Activated naive CD8-positive, alpha-beta T cell treated with anti-CD3 and anti-CD28 coated beads, Interleukin-2, amount 10 ng/mL, durations not matched to agents 7 days and 5 days (primary cell): ENCODE data around the gene RCHY1. TPM values are rescaled to one million over a fixed set of nuclear protein-coding genes. Genes with fewer than 3 reads are reported as not detected.
"Not testable (repeated sequence)": the region's sequence is repeated elsewhere in the genome, so short reads cannot be mapped to it uniquely, and the experiment has no call there.

ENCODE experiments used
- ATAC-seq: fragments of 150-1000 bp; cut with Tn5 transposase; one replicate; pipeline ENCODE4 v1.10.0; 2021; ENCODE audit warnings: low read depth, moderate library complexity
- POLR2A ChIA-PET: fragments of 350-600 bp; sonication (Branson Sonifier 250); formaldehyde crosslinking; loops from one replicate; lab custom pipeline; 2021; ENCODE audit warnings: antibody characterized with exemption; lab: Charles Lee
- DNase-seq: peaks from one replicate; pipeline ENCODE4 v3.0.0; 2021
- H3K27ac Mint-ChIP-seq: one replicate; pipeline ENCODE4 v1.8.0; 2022; ENCODE audit warnings: mild to moderate bottlenecking, mixed read lengths
- H3K27me3 Mint-ChIP-seq: one replicate; pipeline ENCODE4 v1.8.0; 2022; ENCODE audit warnings: mild to moderate bottlenecking, moderate library complexity, mixed read lengths
- H3K36me3 Mint-ChIP-seq: one replicate; pipeline ENCODE4 v1.8.0; 2021; ENCODE audit warnings: mild to moderate bottlenecking, mixed read lengths
- H3K4me1 Mint-ChIP-seq: one replicate; pipeline ENCODE4 v1.8.0; 2021; ENCODE audit warnings: mixed read lengths
- H3K4me3 Mint-ChIP-seq: one replicate; pipeline ENCODE4 v1.8.0; 2022; ENCODE audit warnings: mild to moderate bottlenecking, moderate library complexity, mixed read lengths
- H3K9me3 Mint-ChIP-seq: one replicate; pipeline ENCODE4 v1.8.0; 2021; ENCODE audit warnings: mixed read lengths
- total RNA-seq, 2 experiments: library from RNA; stranded (reverse); gene quantifications; one replicate each; pipeline ENCODE4 v1.2.3, GENCODE V29; 2021

The RCHY1 gene
- 10 to 100 TPM; 27.4 to 29.2 TPM for total RNA-seq

DNA sequence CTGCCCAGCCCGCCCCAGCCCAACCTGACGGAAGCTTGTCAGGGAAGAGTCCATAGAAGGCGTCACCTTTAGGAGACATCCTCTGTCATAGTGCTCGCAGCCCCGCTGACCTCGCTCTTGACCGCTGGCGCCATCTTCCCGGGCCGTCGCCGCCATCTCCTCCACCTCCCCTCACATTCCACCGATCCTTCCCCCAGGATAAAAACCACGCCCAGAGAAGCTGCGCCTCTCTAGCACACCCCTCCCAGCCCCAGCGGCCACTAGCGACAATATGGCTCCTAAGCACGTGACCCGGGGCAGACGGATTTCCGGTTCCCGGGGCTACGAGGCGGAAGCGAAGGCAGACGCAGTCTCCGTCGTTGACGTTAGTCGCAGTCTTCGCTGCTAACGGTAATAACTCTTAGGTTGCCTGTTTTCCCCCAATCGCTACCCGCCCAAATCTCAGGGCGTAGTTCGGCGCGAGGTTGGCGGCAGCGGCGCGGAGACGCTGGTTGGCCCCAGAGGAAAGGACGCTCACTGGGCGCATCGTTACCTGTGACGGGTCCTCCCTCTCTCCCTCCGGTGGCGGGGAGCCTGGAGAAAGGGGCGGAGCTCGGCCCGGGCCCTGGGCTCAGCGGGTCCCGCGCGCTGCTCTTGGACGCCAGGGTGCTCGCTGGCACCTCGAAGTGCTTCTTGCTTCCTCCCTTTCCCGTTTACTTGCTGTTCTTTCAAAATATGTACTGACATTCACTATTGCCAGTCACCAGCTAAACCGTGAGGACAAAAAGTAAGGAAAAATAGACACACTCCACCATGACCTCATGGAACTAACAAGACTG, at the start of gene RCHY1, which contains the start of gene THAP6:
Gene RCHY1, minus strand, starts transcription at position 273 of the 818 bp plus-strand sequence. Its CDS starts 117 bp downstream, at position 156.
Gene THAP6, plus strand, starts transcription at position 343 of the 818 bp plus-strand sequence. CDS start 980 bp downstream, outside the sequence.
- Mint-ChIP-seq H3K4me1 (peaks cover 28% of the 10 kb centered on the region), H3K27ac (peak within 1 kb of the TSS; percentile 99), H3K4me3 (no peak within 1 kb of the TSS), H3K36me3 (peaks cover 29% of the 10 kb centered on the region), H3K27me3 (no peaks in the 10 kb centered on the region), H3K9me3 (peaks cover 2% of the 10 kb centered on the region)
- POLR2A ChIA-PET = interaction anchor here (1.0 to 4.0 kb wide), 8 partner anchors 9 to 426 kb away, joined by 3 to 30 read pairs (median 4); partner anchors contain the start of genes NAAA and USO1
- ATAC-seq (peak; percentile 90), DNase-seq (peak; percentile 92)

DNA sequence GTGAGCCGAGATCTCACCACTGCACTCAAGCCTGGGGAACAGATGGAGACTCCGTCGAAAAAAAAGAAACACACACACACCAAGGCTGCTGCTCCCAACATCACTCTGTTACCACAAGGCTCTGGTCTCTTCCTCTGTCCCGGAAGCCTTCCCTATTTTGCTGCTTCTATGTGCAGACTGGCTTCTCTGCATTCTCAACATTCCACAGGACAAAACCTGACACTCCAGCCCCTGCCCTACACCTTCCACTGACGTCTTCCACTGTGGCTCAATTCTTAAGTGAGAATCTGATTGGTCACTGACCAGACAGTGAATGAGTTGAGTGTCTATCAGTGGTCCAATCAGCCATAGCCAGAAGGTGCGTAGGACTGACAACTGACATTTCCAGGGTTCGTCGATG, 47.6 kb upstream of the RCHY1 start:
- Mint-ChIP-seq H3K27ac (no peak overlapping the region), H3K36me3 (no peaks in the 10 kb centered on the region), H3K4me3 (no peak overlapping the region), H3K4me1 (peaks cover 4% of the 10 kb centered on the region), H3K27me3 (peaks cover 20% of the 10 kb centered on the region), H3K9me3 (no peaks in the 10 kb centered on the region)
- ATAC-seq (no peak), DNase-seq (no peak)
- POLR2A ChIA-PET = no interaction called here

DNA sequence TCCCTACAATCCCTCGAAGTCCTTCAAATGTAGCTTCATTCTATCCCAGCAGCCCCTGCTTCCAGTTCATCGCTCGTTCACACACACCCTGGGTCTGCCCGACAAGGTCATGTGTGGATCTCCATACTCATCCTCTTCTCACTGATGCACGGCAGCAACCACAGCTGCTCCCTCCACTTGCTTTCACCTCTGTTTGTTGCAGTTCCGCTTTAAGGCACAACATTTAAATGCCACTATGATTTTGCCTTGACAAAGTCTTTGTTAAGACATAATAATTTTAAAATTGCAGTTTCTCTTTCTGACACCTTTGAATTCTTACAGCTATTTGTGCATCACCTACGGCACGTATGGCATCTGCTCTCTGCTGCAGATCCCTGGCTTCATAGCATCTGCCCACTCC, 43.5 kb upstream of the RCHY1 start:
- H3K36me3 Mint-ChIP-seq = no peaks in the 10 kb centered on the region
- H3K4me3 Mint-ChIP-seq = no peak overlapping the region
- peaks cover 14% of the 10 kb centered on the region for H3K27me3 Mint-ChIP-seq
- DNase-seq = no peak
- POLR2A ChIA-PET = no interaction called here
- H3K9me3 Mint-ChIP-seq = no peaks in the 10 kb centered on the region
- peaks cover 2% of the 10 kb centered on the region for H3K4me1 Mint-ChIP-seq
- H3K27ac Mint-ChIP-seq = no peak overlapping the region
- no peak for ATAC-seq

DNA sequence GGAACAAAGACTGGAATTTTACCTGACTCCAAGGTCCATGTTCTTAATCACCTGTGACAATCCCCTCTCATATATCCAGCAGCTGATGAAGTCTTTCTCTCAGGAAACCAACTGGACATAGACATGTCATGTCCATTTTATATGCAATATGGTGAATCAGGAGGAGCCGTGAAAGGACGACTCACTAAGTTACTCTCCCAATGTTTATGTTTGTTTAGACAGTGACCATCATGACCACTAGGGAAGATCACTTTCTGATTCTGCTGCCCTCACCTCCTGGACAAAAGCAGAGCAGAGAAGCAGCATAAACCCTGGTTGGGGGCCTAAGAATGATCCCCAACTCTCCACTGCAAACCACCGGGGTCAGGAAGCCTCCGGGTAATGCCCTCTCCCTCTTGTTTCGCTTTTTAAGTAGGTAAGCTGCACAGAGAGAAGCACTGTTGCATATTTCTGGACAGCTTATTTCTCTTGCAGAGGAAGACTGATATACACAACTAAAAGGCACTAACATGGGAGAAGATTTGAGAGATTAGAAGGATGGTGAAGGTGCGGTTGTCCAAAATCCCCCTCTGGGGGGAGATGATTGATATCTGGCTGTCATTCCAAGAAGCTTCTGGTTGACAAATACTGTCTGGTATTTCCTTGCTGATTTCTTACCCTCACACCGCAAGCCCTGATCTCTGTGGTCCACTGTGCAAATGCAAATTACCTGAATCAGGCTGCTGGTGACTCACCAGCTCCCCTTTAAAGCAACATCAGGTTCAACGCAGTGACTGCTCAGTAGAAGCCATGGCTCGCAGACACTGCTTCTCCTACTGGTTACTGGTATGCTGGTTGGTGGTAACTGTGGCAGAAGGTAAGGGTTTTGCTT, 41.3 kb upstream of the RCHY1 start, which contains the start of gene ODAPH:
Gene ODAPH, plus strand, starts transcription at position 773 of the 871 bp plus-strand sequence. Its CDS starts 17 bp downstream, at position 790.
- ATAC-seq (no peak), DNase-seq (no peak)
- Mint-ChIP-seq H3K27me3 (peaks cover 14% of the 10 kb centered on the region), H3K4me3 (no peak within 1 kb of the TSS), H3K4me1 (peaks cover 2% of the 10 kb centered on the region), H3K9me3 (no peaks in the 10 kb centered on the region), H3K27ac (no peak within 1 kb of the TSS), H3K36me3 (no peaks in the 10 kb centered on the region)
- POLR2A ChIA-PET = no interaction called here

DNA sequence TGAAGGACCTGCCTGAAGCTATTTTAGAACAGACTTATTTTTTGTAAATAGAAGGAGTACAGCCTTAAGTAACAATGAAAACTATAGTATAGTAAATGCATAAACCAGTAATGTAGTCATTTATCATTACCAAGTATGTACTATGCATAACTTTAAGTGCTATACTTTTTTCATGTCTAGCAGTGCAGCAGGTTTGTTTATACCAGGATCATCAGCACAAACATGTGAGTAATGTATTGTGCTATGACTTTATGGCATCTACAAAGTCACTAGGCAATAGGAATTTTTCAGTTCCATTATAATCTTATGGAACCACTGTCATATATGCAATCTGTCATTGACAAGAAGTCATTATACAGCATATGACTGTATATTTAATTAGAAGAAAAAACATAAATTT, 38.2 kb upstream of the RCHY1 start:
- POLR2A ChIA-PET = no interaction called here

DNA sequence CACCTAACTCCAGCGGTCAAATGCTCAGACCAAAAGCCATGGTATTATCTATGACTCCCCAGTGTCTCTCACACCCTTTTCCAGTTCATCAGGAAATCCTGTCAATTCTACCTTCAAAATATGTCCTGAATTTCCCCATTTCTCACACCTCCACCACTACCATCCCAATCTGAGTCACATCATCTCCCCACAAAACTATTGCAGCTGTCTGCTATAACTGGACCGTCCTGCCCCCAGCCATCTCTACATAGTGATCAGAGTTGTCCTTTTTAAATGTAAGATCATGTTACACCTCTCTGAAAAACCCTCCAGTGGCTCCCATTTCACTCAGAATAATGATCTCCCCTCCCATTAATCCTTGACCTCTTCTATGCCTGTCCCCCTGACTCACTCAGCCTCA, 34.8 kb upstream of the RCHY1 start:
- H3K36me3 Mint-ChIP-seq = no peaks in the 10 kb centered on the region
- no peak overlapping the region for H3K4me3 Mint-ChIP-seq
- H3K27me3 Mint-ChIP-seq = no peaks in the 10 kb centered on the region
- POLR2A ChIA-PET = no interaction called here
- ATAC-seq (no peak), DNase-seq (no peak)
- H3K4me1 Mint-ChIP-seq = no peaks in the 10 kb centered on the region
- no peak overlapping the region for H3K27ac Mint-ChIP-seq
- no peaks in the 10 kb centered on the region for H3K9me3 Mint-ChIP-seq

More for the DNA sequence above, 38.2 kb upstream of the RCHY1 start:
- peaks cover 5% of the 10 kb centered on the region for H3K27me3 Mint-ChIP-seq
- DNase-seq = no peak
- no peaks in the 10 kb centered on the region for H3K9me3 Mint-ChIP-seq
- no peak overlapping the region for H3K27ac Mint-ChIP-seq
- no peak for ATAC-seq
- H3K4me1 Mint-ChIP-seq = peaks cover 2% of the 10 kb centered on the region
- H3K4me3 Mint-ChIP-seq = no peak overlapping the region
- H3K36me3 Mint-ChIP-seq = no peaks in the 10 kb centered on the region

DNA sequence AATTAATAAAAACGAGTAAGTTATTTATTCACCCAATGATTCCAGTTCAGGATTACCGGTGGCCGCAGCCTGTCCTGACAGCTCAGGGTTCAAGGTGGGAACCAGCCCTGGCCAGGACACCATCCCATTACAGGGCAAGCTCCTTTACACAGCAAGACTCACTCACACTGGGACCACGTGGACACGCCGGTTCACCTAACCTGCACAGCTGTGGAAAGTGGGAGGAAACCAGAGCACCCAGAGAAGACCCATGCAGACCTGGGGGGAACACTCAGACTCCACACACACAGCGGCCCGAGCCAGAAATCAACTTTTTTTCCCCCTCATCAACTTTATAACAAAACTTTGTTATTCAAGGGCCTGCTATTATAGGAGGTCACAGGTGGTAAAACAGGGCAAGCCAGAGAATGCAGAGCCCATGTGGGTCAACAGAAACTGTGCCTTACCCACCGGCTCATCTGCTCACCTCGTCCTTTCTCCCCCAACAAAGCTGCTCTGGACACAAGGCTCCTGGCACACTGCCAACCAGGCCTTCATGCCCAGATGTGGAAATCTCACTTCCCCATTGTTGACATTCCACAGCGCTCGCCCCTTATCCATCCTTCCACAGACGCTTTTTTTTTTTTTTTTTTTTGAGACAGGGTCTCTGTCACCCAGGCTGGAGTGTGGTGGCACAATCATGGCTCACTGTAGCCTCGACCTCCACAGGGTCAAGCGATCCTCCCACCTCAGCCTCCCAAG, 33.6 kb upstream of the RCHY1 start:
- H3K27me3 Mint-ChIP-seq = no peaks in the 10 kb centered on the region
- no peak overlapping the region for H3K27ac Mint-ChIP-seq
- H3K36me3 Mint-ChIP-seq = no peaks in the 10 kb centered on the region
- ATAC-seq = no peak
- H3K9me3 Mint-ChIP-seq = no peaks in the 10 kb centered on the region
- DNase-seq = no peak
- no peak overlapping the region for H3K4me3 Mint-ChIP-seq
- no peaks in the 10 kb centered on the region for H3K4me1 Mint-ChIP-seq
- POLR2A ChIA-PET = no interaction called here

DNA sequence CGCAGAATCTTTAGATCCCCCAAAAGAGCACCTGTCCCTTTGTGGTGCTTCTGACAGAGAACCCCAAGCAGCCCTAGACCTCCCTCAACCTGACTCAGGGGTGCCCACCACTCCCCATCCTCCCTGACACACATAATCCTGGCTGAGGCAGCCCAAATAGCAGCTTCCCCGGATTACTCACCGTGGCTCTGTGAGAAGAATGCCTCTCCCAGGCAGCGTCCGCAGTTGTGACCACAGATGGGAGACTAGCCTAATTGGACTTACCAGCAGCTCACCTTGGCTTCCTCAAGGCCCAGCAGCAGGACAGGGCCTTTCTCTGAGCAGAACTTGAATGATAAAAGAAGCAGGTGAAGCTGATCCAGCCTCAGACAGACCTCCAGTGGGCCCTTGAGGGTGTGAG, 31.3 kb upstream of the RCHY1 start:
- no peaks in the 10 kb centered on the region for H3K4me1 Mint-ChIP-seq
- no peaks in the 10 kb centered on the region for H3K9me3 Mint-ChIP-seq
- H3K4me3 Mint-ChIP-seq = no peak overlapping the region
- H3K27ac Mint-ChIP-seq = no peak overlapping the region
- POLR2A ChIA-PET = no interaction called here
- ATAC-seq (no peak), DNase-seq (no peak)
- H3K36me3 Mint-ChIP-seq = no peaks in the 10 kb centered on the region
- no peaks in the 10 kb centered on the region for H3K27me3 Mint-ChIP-seq

DNA sequence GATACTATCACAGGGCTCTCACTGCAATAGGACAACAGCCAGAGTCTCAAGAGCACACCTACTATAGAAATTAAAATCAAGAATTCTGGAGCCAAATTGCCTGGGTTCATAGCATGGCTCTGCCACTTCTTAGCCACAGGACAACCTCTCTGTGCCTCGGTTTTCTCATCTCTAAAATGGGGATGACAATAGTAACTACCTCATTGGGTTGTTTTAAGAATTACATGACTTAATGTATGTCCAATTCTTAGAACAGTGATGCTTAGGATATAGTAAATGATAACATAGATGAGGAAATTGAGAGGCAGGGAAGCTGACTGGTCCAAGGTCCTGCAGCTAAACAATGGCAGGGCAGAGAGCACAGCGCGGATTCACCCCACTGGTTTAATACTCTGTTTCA, 30.7 kb upstream of the RCHY1 start:
- H3K27ac Mint-ChIP-seq = no peak overlapping the region
- no peaks in the 10 kb centered on the region for H3K36me3 Mint-ChIP-seq
- POLR2A ChIA-PET = no interaction called here
- H3K4me3 Mint-ChIP-seq = no peak overlapping the region
- H3K27me3 Mint-ChIP-seq = no peaks in the 10 kb centered on the region
- DNase-seq = no peak
- no peaks in the 10 kb centered on the region for H3K9me3 Mint-ChIP-seq
- no peak for ATAC-seq
- H3K4me1 Mint-ChIP-seq = no peaks in the 10 kb centered on the region

DNA sequence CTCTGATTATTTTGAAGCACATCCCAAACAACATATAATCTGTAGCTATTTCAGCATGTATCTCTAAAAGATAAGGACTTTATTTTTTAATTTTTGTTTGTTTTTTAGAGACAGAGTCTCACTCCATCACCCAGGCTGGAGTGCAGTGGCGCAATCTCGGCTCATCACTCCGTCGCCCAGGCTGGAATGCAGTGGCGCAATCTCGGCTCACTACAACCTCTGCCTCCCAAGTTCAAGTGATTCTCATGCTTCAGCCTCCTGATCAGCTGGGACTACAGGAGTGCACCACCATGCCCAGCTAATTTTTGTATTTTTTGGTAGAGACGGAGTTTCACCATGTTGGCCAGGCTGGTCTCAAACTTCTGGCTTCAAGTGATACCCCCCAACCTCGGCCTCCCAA, 30.0 kb upstream of the RCHY1 start:
- ATAC-seq, H3K4me1 Mint-ChIP-seq, H3K9me3 Mint-ChIP-seq, DNase-seq, H3K36me3 Mint-ChIP-seq, H3K27ac Mint-ChIP-seq, H3K27me3 Mint-ChIP-seq, POLR2A ChIA-PET, H3K4me3 Mint-ChIP-seq: not testable (repeated sequence)

DNA sequence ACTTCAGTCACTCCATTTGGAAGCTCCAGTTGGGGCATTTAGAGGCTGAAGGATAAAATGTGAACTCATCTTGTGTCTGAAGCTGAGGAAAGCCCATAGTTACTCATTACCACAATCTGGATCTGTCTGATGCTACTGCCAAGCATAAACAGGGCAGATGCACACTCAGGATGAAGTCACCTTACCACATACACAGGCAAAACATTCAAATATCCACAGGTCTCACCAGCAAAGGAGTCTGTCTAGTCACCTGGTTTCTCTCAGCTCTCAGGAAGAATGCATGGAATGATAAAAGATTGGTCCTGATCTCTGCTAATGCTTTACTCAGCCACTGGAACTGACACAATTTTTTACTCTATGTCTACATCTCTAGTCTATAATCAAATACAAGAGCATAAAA, 28.6 kb upstream of the RCHY1 start:
- Mint-ChIP-seq H3K4me1 (no peaks in the 10 kb centered on the region), H3K4me3 (no peak overlapping the region), H3K27ac (no peak overlapping the region), H3K27me3 (no peaks in the 10 kb centered on the region), H3K36me3 (no peaks in the 10 kb centered on the region), H3K9me3 (no peaks in the 10 kb centered on the region)
- no peak for DNase-seq
- ATAC-seq = no peak
- POLR2A ChIA-PET = interaction anchor here (1.1 kb wide), 1 partner anchor 28 kb away, joined by 3 read pairs; the partner anchor contains the start of genes RCHY1 and THAP6

DNA sequence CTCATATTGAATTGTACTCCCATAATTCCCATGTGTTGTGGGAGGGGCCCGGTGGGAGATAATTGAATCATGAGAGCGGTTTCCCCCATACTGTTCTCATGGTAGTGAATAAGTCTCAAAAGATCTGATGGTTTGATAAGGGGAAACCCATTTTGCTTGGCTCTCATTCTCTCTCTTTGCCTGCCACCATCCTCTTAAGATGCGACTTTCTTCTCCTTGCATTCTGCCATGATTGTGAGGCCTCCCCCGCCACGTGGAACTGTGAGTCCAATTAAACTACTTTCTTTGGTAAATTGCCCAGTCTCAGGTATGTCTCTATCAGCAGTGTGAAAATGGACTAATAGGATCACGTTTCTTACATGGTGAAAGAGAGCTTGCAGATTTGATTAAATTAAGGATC, 23.1 kb upstream of the RCHY1 start:
- H3K27me3 Mint-ChIP-seq, H3K27ac Mint-ChIP-seq, DNase-seq, ATAC-seq, H3K4me1 Mint-ChIP-seq, H3K4me3 Mint-ChIP-seq, POLR2A ChIA-PET: not testable (repeated sequence)
- Mint-ChIP-seq H3K36me3 (peaks cover 15% of the 10 kb centered on the region), H3K9me3 (peaks cover 11% of the 10 kb centered on the region)

DNA sequence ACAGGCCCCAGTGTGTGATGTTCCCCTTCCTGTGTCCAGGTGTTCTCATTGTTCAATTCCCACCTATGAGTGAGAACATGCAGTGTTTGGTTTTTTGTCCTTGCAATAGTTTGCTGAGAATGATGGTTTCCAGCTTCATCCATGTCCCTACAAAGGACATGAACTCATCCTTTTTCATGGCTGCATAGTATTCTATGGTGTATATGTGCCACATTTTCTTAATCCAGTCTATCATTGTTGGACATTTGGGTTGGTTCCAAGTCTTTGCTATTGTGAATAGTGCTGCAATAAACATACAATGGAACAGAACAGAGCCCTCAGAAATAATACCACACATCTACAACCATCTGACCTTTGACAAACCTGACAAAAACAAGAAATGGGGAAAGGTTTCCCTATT, 19.7 kb upstream of the RCHY1 start:
- H3K27me3 Mint-ChIP-seq, ATAC-seq, DNase-seq, H3K4me3 Mint-ChIP-seq, POLR2A ChIA-PET, H3K27ac Mint-ChIP-seq, H3K4me1 Mint-ChIP-seq: not testable (repeated sequence)
- peaks cover 20% of the 10 kb centered on the region for H3K9me3 Mint-ChIP-seq
- peaks cover 42% of the 10 kb centered on the region for H3K36me3 Mint-ChIP-seq
